Smooth muscle cell (in vitro differentiated cells): ENCODE data around the gene PEX5L. TPM values are rescaled to one million over a fixed set of nuclear protein-coding genes. Genes with fewer than 3 reads are reported as not detected.

Experiments
- DNase-seq: peaks from one replicate; lab custom pipeline; 2025; ENCODE audit not compliant: unreplicated experiment; lab: John Stamatoyannopoulos, UW
- H2AFZ ChIP-seq: fragments of 200-600 bp; sonication (generic); 2 replicates; pipeline ENCODE4 v1.6.0; 2016; ENCODE audit warnings: antibody characterized with exemption, low read depth, mild to moderate bottlenecking
- H3F3A ChIP-seq: fragments of 200-600 bp; sonication (generic); 2 replicates; pipeline ENCODE4 v1.6.0; 2017; ENCODE audit warnings: antibody characterized with exemption, low read depth
- H3K27ac ChIP-seq: fragments of 200-600 bp; sonication (generic); 2 replicates; pipeline ENCODE4 v1.5.1; 2016; ENCODE audit warnings: low read depth, mild to moderate bottlenecking
- H3K27me3 ChIP-seq: fragments of 200-600 bp; sonication (generic); 2 replicates; pipeline ENCODE4 v1.6.1; 2016; ENCODE audit warnings: low read depth, mild to moderate bottlenecking
- H3K36me3 ChIP-seq: fragments of 200-600 bp; sonication (generic); 2 replicates; pipeline ENCODE4 v1.5.1; 2016; ENCODE audit warnings: low read depth
- H3K4me1 ChIP-seq: fragments of 200-600 bp; sonication (generic); 2 replicates; pipeline ENCODE4 v1.5.1; 2016; ENCODE audit warnings: low read depth
- H3K4me2 ChIP-seq: fragments of 200-600 bp; sonication (generic); 2 replicates; pipeline ENCODE4 v1.6.0; 2016; ENCODE audit warnings: mild to moderate bottlenecking
- H3K4me3 ChIP-seq: fragments of 200-600 bp; sonication (generic); 2 replicates; pipeline ENCODE4 v1.5.1; 2016; ENCODE audit warnings: mild to moderate bottlenecking
- H3K79me2 ChIP-seq: fragments of 200-600 bp; sonication (generic); 2 replicates; pipeline ENCODE4 v1.6.0; 2016; ENCODE audit warnings: low read depth, mild to moderate bottlenecking
- H3K9ac ChIP-seq: fragments of 200-600 bp; sonication (generic); 2 replicates; pipeline ENCODE4 v1.6.0; 2016; ENCODE audit warnings: low read depth
- H3K9me3 ChIP-seq: fragments of 200-600 bp; sonication (generic); replicated peaks from 2 replicates; pipeline ENCODE4 v1.5.1; 2016; ENCODE audit warnings: low read depth
- H4K20me1 ChIP-seq: fragments of 200-600 bp; sonication (generic); 2 replicates; pipeline ENCODE4 v1.6.0; 2016; ENCODE audit warnings: low read depth
- CTCF ChIP-seq: fragments of 200-600 bp; sonication (generic); IDR thresholded peaks from 2 replicates; pipeline ENCODE4 v1.5.1; 2017; ENCODE audit warnings: borderline replicate concordance, mild to moderate bottlenecking, antibody characterized with exemption; ENCODE audit not compliant: insufficient read depth, poor library complexity, severe bottlenecking
- WGBS: methylation state at CpG from one replicate; pipeline ENCODE4 v1.1.7; 2016; ENCODE audit warnings: low lambda C conversion rate; 5-methylcytosine and 5-hydroxymethylcytosine counted together
- polyA plus RNA-seq: library from polyadenylated mRNA; unstranded; fragments of >200 nt; fragmentation: Nextera tagmentation; extraction: Ambion mirVana; gene quantifications from 2 replicates; pipeline ENCODE4 v1.2.1, GENCODE V29; 2016
- total RNA-seq: library from RNA; depleted of rRNA; stranded (reverse); fragments of >200 nt; gene quantifications from 2 replicates; pipeline ENCODE4 v1.2.3, GENCODE V29; 2014

Gene PEX5L
- total and polyA plus RNA-seq, 2 experiments from 2014 or later = not detected

DNA sequence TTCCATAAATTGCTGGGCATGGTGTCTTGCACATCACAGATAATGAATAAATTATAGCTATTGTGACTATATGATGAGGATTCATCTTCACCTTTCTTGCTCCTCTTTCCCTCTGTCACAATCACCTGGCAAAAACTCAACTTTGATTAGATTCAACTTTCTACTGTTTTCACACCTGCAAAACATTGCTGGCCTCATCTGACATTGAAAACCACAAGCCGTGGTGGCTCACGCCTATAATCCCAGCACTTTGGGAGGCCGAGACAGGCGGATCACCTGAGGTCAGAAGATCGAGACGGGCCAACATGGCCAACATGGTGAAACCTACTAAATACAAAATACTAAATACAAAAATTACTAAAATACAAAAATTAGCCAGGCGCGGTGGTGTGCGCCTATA is 12.7 kb upstream of the PEX5L start:
- H3K4me1 ChIP-seq = no peaks in the 10 kb centered on the region
- H3K36me3 ChIP-seq = no peaks in the 10 kb centered on the region
- H3K4me3 ChIP-seq = no peak overlapping the region
- DNase-seq = no peak
- no peaks in the 10 kb centered on the region for H3K27me3 ChIP-seq
- no peaks in the 10 kb centered on the region for H4K20me1 ChIP-seq
- no peaks in the 10 kb centered on the region for H3K79me2 ChIP-seq
- no peak for TF ChIP-seq CTCF
- no peaks in the 10 kb centered on the region for H3K9me3 ChIP-seq
- no peak overlapping the region for H3K27ac ChIP-seq
- no peak overlapping the region for H3K9ac ChIP-seq
- no peaks in the 10 kb centered on the region for H3F3A ChIP-seq
- 97% methylated on average over 9 of the region's 9 CpGs for WGBS
- no peak overlapping the region for H3K4me2 ChIP-seq
- no peak overlapping the region for H2AFZ ChIP-seq

GRCh38 chr3:180048840-180049239 is 12.1 kb upstream of the PEX5L start:
- Histone ChIP-seq H4K20me1 (no peaks in the 10 kb centered on the region), H3K36me3 (no peaks in the 10 kb centered on the region), H3K4me1 (no peaks in the 10 kb centered on the region), H3K27ac (no peak overlapping the region), H3K4me3 (no peak overlapping the region), H3K4me2 (no peak overlapping the region), H3K27me3 (no peaks in the 10 kb centered on the region), H3K9me3 (no peaks in the 10 kb centered on the region), H2AFZ (no peak overlapping the region), H3K79me2 (no peaks in the 10 kb centered on the region), H3F3A (no peaks in the 10 kb centered on the region), H3K9ac (no peak overlapping the region)
- WGBS = 20% methylated on average over 1 of the region's 1 CpG
- no peak for DNase-seq
- no peak for TF ChIP-seq CTCF

GRCh38 chr3:180048103-180048502 is 11.4 kb upstream of the PEX5L start:
- Histone ChIP-seq H3K27ac (no peak overlapping the region), H3K4me3 (no peak overlapping the region), H3F3A (no peaks in the 10 kb centered on the region), H2AFZ (no peak overlapping the region), H3K9ac (no peak overlapping the region), H3K9me3 (no peaks in the 10 kb centered on the region), H3K36me3 (no peaks in the 10 kb centered on the region), H3K4me2 (no peak overlapping the region), H3K79me2 (no peaks in the 10 kb centered on the region), H3K4me1 (no peaks in the 10 kb centered on the region), H4K20me1 (no peaks in the 10 kb centered on the region), H3K27me3 (no peaks in the 10 kb centered on the region)
- 100% methylated on average over 1 of the region's 1 CpG for WGBS
- no peak for DNase-seq
- TF ChIP-seq CTCF = no peak

DNA sequence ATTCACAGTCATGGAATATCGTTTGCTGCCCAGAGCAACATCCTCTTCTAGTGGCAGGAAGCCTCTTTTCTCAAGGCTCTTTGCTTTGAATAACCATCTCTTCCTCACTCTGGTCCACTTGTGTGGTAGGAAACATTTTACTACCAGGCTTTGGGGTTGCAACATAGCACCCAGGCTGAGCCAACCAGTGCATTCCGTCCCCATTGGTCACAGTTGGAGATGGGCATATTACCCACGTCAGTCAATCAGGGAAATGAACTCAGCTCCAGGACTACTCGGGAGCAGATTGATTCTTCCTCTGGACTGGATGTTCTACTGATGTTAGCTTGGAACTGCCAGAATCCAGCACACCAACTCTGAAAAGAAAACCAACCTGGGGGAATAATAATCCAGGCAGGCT is 4.2 kb upstream of the PEX5L start:
- Histone ChIP-seq H3K4me1 (no peaks in the 10 kb centered on the region), H3K4me2 (no peak overlapping the region), H3K36me3 (no peaks in the 10 kb centered on the region), H3K27ac (no peak overlapping the region), H4K20me1 (no peaks in the 10 kb centered on the region), H3K4me3 (no peak overlapping the region), H3K9me3 (no peaks in the 10 kb centered on the region), H3K9ac (no peak overlapping the region), H3K27me3 (peaks cover 45% of the 10 kb centered on the region), H2AFZ (no peak overlapping the region), H3K79me2 (no peaks in the 10 kb centered on the region), H3F3A (no peaks in the 10 kb centered on the region)
- TF ChIP-seq CTCF = no peak
- no peak for DNase-seq
- WGBS = 72% methylated on average over 4 of the region's 4 CpGs
